IPS-15b (cell line): ENCODE data around the gene DNMT3A.

Experiments
- H3K27me3 ChIP-seq: one replicate; pipeline ENCODE4 v1.6.1; 2013; ENCODE audit warnings: low read length; ENCODE audit not compliant: control insufficient read depth, insufficient read depth
- H3K36me3 ChIP-seq: one replicate; pipeline ENCODE4 v1.6.1; 2013; ENCODE audit warnings: low read length; ENCODE audit not compliant: control insufficient read depth, insufficient read depth
- H3K4me1 ChIP-seq: one replicate; pipeline ENCODE4 v1.6.1; 2013; ENCODE audit warnings: mild to moderate bottlenecking, low read length; ENCODE audit not compliant: control insufficient read depth, insufficient read depth
- H3K4me3 ChIP-seq: one replicate; pipeline ENCODE4 v1.5.1; 2013; ENCODE audit warnings: low read depth, low read length
- H3K9ac ChIP-seq: one replicate; pipeline ENCODE4 v1.6.1; 2013; ENCODE audit warnings: low read depth, mild to moderate bottlenecking, low read length
- H3K9me3 ChIP-seq: one replicate; pipeline ENCODE4 v1.6.1; 2013; ENCODE audit warnings: mild to moderate bottlenecking, low read length; ENCODE audit not compliant: control insufficient read depth, insufficient read depth

The DNMT3A gene

DNA sequence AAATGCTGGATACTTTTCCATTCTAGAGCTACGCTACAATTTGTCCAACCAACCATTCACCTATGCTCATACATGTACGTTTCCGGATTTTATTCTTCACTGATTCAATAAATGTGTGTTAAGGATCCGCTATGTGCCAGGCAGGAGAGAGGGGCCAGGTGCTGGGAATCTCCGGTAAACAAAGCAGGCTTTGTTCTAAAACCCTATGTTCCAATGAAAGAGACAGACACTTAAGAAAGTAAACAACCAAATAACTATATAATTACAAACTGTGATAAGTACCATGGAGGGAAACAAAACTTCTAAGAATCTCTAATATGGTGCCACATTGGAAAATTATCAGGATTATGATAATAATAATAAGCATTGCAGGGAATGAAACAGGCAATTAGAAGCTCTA, 151.2 kb downstream of the DNMT3A start:
- Histone ChIP-seq H3K4me3 (no peak overlapping the region), H3K36me3 (no peaks in the 10 kb centered on the region), H3K27me3 (no peaks in the 10 kb centered on the region), H3K9ac (no peak overlapping the region), H3K4me1 (no peaks in the 10 kb centered on the region), H3K9me3 (no peaks in the 10 kb centered on the region)

DNA sequence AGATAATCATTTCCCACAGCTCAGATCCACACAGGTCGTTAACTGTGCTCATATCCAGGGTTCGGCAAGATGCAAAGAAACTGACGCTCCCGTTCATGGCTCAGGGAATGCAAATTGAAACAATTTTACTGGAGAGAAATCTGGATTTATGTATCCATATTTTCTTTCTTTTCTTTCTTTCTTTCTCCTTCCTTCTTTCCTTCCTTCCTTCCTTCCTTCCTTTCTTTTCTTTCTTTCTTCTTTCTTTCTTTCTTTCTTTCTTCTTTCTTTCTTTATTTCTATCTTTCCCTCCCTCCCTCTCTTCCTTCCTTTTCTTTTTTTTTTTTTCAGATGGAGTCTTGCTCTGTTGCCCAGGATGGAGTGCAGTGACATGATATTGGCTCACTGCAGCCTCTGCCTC, 153.3 kb downstream of the DNMT3A start:
- no peak overlapping the region for H3K4me3 ChIP-seq
- no peaks in the 10 kb centered on the region for H3K27me3 ChIP-seq
- no peaks in the 10 kb centered on the region for H3K4me1 ChIP-seq
- H3K9ac ChIP-seq = no peak overlapping the region
- H3K9me3 ChIP-seq = no peaks in the 10 kb centered on the region
- no peaks in the 10 kb centered on the region for H3K36me3 ChIP-seq

DNA sequence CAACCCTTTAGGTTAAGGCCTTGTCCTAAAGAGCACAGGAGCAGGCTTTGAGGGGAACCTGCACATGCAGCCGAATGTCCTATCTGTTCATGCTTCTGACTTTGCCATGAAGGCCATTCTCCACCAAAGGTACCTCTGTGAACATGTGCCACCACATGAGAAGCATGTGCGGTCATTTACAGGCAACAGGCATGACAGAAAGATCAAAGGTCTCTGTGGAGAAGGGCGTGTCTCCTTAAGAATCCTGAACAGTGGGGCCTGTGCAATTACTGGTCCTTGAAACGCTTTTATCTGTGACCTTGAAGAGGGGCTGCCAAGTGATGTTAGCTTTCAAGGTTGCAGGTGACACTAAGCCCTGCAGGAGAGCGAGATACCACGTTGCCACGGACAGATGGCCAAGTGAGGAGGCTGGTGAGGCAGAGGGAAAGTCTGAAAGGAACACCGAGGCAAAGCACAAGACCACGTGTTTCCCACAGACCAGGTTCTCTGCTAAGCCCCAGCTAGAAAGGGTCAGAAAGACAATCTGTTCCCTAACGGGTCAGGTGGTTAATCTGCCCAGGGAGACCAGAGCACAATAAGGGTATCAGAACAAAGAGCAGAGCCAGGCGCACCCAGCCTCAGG, 153.9 kb downstream of the DNMT3A start:
- Histone ChIP-seq H3K9ac (no peak overlapping the region), H3K4me1 (no peaks in the 10 kb centered on the region), H3K9me3 (no peaks in the 10 kb centered on the region), H3K36me3 (no peaks in the 10 kb centered on the region), H3K4me3 (no peak overlapping the region), H3K27me3 (no peaks in the 10 kb centered on the region)

DNA sequence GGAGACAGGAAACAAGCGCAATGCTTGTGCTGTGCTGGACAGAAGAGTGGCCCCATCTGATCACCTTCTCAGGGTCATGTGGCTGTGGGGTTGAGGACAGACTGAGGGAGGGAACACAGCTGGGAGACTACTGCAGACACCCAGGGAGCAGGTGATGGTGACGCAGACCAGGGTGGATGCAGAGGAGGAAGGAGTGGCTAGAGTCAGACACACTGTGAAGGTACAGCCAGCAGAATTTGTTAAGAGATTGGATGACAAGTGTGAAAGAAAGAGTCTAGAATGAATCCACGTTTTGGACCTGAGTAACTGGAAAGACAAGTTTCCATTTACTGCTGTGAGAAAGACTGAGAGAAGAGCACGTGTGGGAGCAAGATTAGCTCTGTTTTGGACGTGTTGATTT, 157.5 kb downstream of the DNMT3A start:
- no peak overlapping the region for H3K4me3 ChIP-seq
- H3K9ac ChIP-seq = no peak overlapping the region
- H3K27me3 ChIP-seq = no peaks in the 10 kb centered on the region
- no peaks in the 10 kb centered on the region for H3K36me3 ChIP-seq
- no peaks in the 10 kb centered on the region for H3K4me1 ChIP-seq
- H3K9me3 ChIP-seq = no peaks in the 10 kb centered on the region

DNA sequence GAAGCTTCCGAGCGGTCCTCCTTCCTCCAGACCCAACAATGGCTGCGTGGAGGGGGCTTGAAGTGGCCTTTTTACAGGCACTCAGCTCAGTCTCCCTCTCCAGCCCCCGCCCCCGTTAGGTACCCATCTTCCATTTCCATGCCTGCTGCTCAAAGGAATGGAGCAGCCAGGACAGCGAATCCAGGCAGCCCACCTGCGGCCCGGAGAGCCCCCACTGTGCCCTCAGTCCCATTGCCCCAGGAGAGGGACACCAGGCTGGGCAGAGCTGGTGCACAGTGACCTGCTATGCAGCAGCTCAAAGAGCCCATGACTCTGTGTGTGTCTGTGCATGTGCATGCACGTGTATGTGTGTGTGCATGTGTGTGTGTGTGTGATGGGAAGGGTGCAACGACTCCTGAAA, 162.7 kb downstream of the DNMT3A start:
- Histone ChIP-seq H3K4me3 (no peak overlapping the region), H3K9ac (no peak overlapping the region), H3K4me1 (no peaks in the 10 kb centered on the region), H3K36me3 (no peaks in the 10 kb centered on the region), H3K27me3 (peaks cover 2% of the 10 kb centered on the region), H3K9me3 (no peaks in the 10 kb centered on the region)
